Activated CD8-positive, alpha-beta T cell treated with anti-CD3 and anti-CD28 coated beads, Interleukin-2, amount 10 ng/mL, durations not matched to agents 7 days and 5 days (primary cell): Measurements from ENCODE around the gene GADD45G. TPM values are rescaled to one million over a fixed set of nuclear protein-coding genes. Genes with fewer than 3 reads are reported as not detected.
A peak's percentile ranks its signal among the peaks of the same experiment; 100 is the strongest.

ENCODE experiments used
- ATAC-seq: fragments of 150-1000 bp; cut with Tn5 transposase; one replicate; pipeline ENCODE4 v1.10.0; 2021; ENCODE audit warnings: moderate library complexity
- CTCF ChIA-PET: fragments of 350-600 bp; sonication (Branson Sonifier 250); formaldehyde crosslinking; loops from one replicate; lab custom pipeline; 2021; ENCODE audit warnings: antibody characterized with exemption; lab: Charles Lee
- POLR2A ChIA-PET: fragments of 350-600 bp; sonication (Branson Sonifier 250); formaldehyde crosslinking; loops from one replicate; lab custom pipeline; 2021; ENCODE audit warnings: antibody characterized with exemption; lab: Charles Lee
- DNase-seq: peaks from one replicate; pipeline ENCODE4 v3.0.0-alpha.2; 2020
- H3K27ac Mint-ChIP-seq: one replicate; pipeline ENCODE4 v1.8.0; 2021; ENCODE audit warnings: mild to moderate bottlenecking, mixed read lengths
- H3K27me3 Mint-ChIP-seq: one replicate; pipeline ENCODE4 v1.8.0; 2021; ENCODE audit warnings: low read depth, mixed read lengths
- H3K36me3 Mint-ChIP-seq: one replicate; pipeline ENCODE4 v1.8.0; 2021; ENCODE audit warnings: low read depth, mixed read lengths
- H3K4me1 Mint-ChIP-seq: one replicate; pipeline ENCODE4 v1.8.0; 2021; ENCODE audit warnings: low read depth, mixed read lengths
- H3K4me3 Mint-ChIP-seq: one replicate; pipeline ENCODE4 v1.8.0; 2021; ENCODE audit warnings: mild to moderate bottlenecking, mixed read lengths
- H3K9me3 Mint-ChIP-seq: one replicate; pipeline ENCODE4 v1.8.0; 2022; ENCODE audit warnings: mixed read lengths; ENCODE audit not compliant: insufficient read depth
- total RNA-seq, 2 experiments: library from RNA; stranded (reverse); gene quantifications; one replicate each; pipeline ENCODE4 v1.2.3, GENCODE V29; 2021

GADD45G gene
- total RNA-seq, 2 experiments from 2014 or later: 7.4 to 7.7 TPM

DNA sequence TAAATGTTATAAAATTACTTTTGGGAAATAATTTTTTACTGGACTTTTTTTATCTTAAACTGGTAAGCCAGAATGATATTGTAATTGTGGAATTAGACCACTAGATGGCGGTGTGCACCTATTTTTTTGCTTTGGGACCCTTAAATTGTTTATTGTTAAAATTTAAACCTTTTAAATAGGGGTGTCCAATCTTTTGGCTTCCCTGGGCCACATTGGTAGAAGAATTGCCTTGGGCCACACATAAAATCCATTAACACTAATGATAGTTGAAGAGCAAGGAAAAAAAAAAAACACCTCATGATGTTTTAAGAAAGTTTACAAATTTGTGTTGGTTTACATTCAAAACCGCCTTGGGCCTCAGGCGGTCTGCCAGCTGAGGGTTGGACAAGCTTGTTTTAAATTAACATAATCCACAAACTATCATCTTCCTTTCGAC lies 28.4 kb upstream of the GADD45G start:
- peaks cover 34% of the 10 kb centered on the region for H3K27me3 Mint-ChIP-seq

DNA sequence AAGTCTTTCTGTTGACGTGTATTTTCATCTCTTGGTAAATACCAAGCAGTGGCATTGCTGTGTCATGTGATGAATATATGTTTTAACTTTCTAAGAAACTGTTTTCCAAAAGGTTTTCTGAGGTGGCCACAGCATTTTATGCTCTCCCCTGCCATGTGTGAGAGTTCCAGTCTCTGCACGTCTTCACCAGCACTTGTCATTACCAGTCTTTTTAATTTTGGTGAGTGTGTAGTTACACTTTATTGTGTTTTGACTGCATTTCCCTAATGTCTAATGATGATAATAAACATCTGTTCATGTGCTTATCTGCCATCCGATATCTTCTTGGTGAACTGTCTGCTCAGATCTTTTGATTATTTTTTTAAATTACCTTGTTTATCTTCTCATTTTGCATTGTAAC lies 27.4 kb upstream of the GADD45G start:
- ChIA-PET POLR2A (no interaction called here), CTCF (interaction anchor here (1.0 to 3.7 kb wide), 5 partner anchors 15 to 515 kb away, joined by 4 to 38 read pairs (median 20); no protein-coding TSS in a partner anchor)
- H3K9me3 Mint-ChIP-seq: no peaks in the 10 kb centered on the region
- H3K27ac Mint-ChIP-seq: no peak overlapping the region
- H3K4me3 Mint-ChIP-seq: no peak overlapping the region
- H3K27me3 Mint-ChIP-seq: peaks cover 32% of the 10 kb centered on the region
- no peak for DNase-seq
- H3K36me3 Mint-ChIP-seq: no peaks in the 10 kb centered on the region
- no peak for ATAC-seq
- peaks cover 36% of the 10 kb centered on the region for H3K4me1 Mint-ChIP-seq

More for the DNA sequence above, 28.4 kb upstream of the GADD45G start:
- no peak overlapping the region for H3K4me3 Mint-ChIP-seq
- H3K27ac Mint-ChIP-seq: no peak overlapping the region
- ATAC-seq: no peak
- CTCF ChIA-PET: interaction anchor here (1.0 to 3.7 kb wide), 8 partner anchors 9 to 516 kb away, joined by 3 to 38 read pairs (median 6); no protein-coding TSS in a partner anchor
- POLR2A ChIA-PET: interaction anchor here (0.6 kb wide), 1 partner anchor 22 kb away, joined by 3 read pairs; no protein-coding TSS in a partner anchor
- no peaks in the 10 kb centered on the region for H3K9me3 Mint-ChIP-seq
- peak; percentile 54 for DNase-seq
- H3K4me1 Mint-ChIP-seq: peaks cover 36% of the 10 kb centered on the region
- no peaks in the 10 kb centered on the region for H3K36me3 Mint-ChIP-seq

DNA sequence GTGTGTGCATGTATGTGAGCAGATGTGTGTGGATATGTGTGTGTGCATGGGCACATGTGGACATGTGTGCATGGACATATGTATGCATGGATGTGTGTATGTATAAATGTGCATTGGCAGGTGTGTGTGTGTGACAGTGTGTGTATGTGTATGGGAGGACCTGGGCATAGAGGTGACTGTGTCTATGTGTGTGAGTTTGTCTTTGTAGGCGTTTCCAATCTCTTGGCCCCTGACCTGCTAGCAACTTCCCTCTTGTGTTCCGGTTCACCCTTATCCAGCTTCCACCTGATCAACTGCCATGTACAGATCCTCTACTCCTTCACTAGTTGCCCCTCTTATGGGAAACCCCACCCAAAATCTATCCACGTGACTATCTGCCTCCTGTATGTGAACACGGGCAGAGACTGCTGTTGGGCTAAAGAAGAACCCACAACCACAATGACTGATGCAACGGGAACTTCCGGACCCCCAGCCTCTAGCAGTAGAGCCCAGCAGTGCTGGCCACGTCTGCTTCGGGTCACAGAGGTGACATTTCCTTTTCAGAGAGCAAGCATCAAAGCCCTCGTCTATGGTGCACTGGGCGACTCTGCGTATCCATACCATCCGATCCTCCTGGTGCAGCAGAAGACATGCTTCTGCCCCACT lies 24.9 kb upstream of the GADD45G start:
- ATAC-seq: peak; percentile 91
- ChIA-PET CTCF (interaction anchor here (1.9 to 2.1 kb wide), 2 partner anchors 14 to 522 kb away, joined by 5 to 11 read pairs; no protein-coding TSS in a partner anchor), POLR2A (no interaction called here)
- Mint-ChIP-seq H3K36me3 (no peaks in the 10 kb centered on the region), H3K4me3 (no peak overlapping the region), H3K27ac (peak overlapping the region; percentile 65), H3K27me3 (peaks cover 45% of the 10 kb centered on the region), H3K9me3 (no peaks in the 10 kb centered on the region), H3K4me1 (peaks cover 26% of the 10 kb centered on the region)
- DNase-seq: peak; percentile 78

DNA sequence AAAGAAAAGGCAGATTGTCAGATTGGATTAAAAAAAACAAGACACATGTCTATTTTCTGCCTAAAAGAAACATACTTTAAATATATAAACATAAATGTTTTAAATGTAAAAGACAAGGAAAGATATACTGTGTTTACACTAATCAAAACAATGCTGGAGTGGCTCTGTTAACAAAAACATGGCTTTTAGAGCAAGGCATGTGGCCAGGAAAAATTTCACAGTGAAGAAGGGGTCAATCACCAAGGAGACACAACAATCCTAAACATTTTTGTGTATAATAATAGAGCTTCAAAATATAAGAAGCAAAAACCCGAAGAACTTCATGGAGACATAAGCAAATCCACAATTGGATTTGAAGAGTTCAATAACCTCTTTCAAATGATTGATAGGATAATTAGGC lies 18.5 kb upstream of the GADD45G start:
- ChIA-PET CTCF (interaction anchor here (1.5 kb wide), 1 partner anchor 16 kb away, joined by 6 read pairs; no protein-coding TSS in a partner anchor), POLR2A (no interaction called here)
- Mint-ChIP-seq H3K9me3 (no peaks in the 10 kb centered on the region), H3K27me3 (peaks cover 52% of the 10 kb centered on the region), H3K4me3 (no peak overlapping the region), H3K36me3 (no peaks in the 10 kb centered on the region), H3K27ac (no peak overlapping the region), H3K4me1 (no peaks in the 10 kb centered on the region)
- DNase-seq: no peak
- no peak for ATAC-seq

DNA sequence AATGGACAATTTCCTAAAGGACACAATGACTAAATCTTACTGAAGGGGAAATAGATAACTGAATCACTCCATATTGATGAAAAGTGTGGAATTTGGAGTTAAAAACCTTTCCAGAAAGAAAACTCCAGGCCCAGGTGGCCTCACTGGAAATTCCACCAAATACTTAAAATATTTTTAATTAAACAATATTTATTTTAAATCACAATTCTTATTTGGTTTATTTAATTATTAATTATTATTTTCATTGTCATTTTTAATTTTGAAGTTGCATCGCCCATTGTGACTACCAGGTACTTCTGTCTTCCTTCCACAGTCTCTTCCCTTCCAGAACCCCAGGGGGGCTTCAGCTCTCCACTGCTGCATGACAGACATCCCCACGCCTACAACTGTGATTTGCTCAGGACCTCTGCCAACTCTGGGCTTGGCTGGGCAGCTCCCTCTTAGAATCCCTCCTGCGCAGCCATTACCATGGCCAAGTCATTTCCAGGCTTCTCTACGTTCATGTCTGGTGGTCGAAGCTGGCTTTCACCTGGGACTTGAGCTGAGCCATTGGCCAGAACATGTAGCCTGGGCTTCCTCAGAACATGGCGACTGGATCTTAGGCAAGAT lies 16.4 kb upstream of the GADD45G start:
- Mint-ChIP-seq H3K27ac (no peak overlapping the region), H3K4me3 (no peak overlapping the region), H3K9me3 (no peaks in the 10 kb centered on the region), H3K36me3 (no peaks in the 10 kb centered on the region), H3K27me3 (peaks cover 47% of the 10 kb centered on the region), H3K4me1 (no peaks in the 10 kb centered on the region)
- DNase-seq (no peak), ATAC-seq (no peak)
- ChIA-PET POLR2A (no interaction called here), CTCF (interaction anchor here (2.1 to 3.6 kb wide), 2 partner anchors 10 to 14 kb away, joined by 7 to 11 read pairs; no protein-coding TSS in a partner anchor)

DNA sequence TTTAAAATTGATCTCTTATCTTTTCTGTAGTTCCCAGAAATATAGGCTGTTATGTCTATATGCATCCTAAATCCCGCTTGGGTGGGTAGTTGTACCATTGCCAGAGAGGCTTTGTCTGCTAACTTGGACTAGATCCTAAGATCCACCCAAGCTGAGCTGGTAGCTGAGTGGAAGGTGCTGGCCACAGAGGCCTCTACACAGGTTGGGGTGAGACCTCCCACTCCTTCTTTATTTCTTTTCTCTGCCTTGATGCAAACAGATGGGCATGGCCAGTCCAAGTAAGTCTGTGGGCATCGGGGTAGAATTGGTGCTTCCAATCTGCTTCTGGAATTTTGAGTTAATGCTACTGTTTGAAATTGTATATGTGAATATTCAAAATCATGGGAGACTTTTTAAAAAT lies 14.4 kb upstream of the GADD45G start:
- no peak for DNase-seq
- H3K36me3 Mint-ChIP-seq: no peaks in the 10 kb centered on the region
- POLR2A ChIA-PET: no interaction called here
- H3K27ac Mint-ChIP-seq: no peak overlapping the region
- no peaks in the 10 kb centered on the region for H3K9me3 Mint-ChIP-seq
- H3K27me3 Mint-ChIP-seq: peaks cover 36% of the 10 kb centered on the region
- H3K4me3 Mint-ChIP-seq: no peak overlapping the region
- peaks cover 2% of the 10 kb centered on the region for H3K4me1 Mint-ChIP-seq
- CTCF ChIA-PET: interaction anchor here (3.6 to 3.7 kb wide), 2 partner anchors 8 to 14 kb away, joined by 11 to 38 read pairs; no protein-coding TSS in a partner anchor
- ATAC-seq: no peak

DNA sequence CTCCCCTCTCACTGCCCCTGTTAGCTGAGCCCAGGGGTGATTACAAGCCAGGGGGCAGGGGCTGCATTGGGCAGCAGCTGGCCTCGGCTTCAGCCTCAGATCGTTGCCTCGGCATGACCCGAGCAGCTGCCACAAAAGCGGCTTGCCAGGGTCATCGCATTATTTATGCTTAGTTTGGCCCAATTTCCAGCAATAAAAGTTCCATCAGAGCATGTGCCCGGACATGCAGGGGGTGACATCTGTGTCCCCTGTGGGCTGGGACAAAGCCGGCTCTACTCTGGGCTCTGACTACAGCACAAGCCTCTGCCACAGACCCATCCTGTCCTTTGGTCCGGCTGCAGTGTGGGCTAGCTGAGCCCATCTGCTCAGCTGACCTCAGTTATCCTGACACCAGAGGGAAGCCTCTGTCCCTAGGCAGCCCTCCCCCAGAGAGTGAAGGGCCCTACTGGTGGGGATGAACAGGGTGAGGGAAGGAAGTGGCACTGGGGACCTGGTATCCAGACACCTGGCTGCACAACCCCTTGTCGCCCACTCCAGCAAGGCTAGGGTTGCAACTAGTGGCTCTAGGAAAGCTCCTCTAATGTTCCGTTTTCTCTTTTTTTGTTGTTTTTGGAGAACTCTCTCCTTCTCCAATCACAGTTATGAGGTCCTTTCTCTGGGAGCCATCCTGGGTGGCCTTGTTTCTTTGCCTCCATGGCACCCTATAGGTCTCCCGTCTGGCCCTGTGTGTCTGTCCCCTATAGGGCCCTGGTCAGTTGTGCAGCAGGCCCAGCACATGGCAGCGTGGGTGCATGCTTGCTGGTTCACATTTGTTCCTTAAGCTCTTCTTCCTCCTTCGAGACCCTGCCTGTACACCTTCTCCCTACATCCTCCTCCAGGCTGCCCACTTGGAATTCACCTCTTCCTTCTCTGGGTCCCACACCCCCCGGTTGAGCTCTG lies 13.3 kb upstream of the GADD45G start:
- no peak overlapping the region for H3K4me3 Mint-ChIP-seq
- peaks cover 30% of the 10 kb centered on the region for H3K27me3 Mint-ChIP-seq
- no peaks in the 10 kb centered on the region for H3K9me3 Mint-ChIP-seq
- DNase-seq (no peak), ATAC-seq (no peak)
- no peak overlapping the region for H3K27ac Mint-ChIP-seq
- H3K36me3 Mint-ChIP-seq: no peaks in the 10 kb centered on the region
- ChIA-PET POLR2A (no interaction called here), CTCF (interaction anchor here (1.1 to 3.8 kb wide), 4 partner anchors 11 to 514 kb away, joined by 3 to 39 read pairs (median 20); no protein-coding TSS in a partner anchor)
- H3K4me1 Mint-ChIP-seq: peaks cover 2% of the 10 kb centered on the region

DNA sequence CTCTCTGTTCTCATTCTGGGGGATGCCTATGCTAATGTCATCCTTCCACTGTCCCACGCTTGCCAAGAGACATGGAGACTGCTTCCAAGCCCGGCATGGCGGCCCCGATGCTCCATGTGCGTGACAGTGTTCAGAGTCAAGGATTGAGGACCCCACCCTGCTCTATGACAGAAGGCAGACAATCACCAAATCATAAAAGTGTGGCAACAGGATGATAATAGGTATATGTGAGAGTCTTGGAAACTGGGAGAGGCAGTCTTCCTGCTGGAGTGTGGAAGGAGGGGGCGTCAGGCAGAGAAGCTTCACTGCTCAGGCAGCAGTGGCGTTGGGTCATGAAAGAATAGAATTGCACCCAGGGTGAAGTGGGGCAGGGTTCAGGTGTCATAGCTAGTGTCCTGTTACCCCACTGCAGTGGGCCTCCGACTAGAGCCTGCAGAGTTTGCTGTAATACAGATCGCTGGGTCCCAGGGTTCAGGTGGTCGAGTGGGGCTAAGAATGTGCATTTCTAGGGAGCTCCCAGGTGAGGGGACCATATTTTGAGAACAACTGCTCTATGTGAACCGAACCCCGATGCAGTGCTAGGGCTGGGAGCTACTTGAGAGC lies 12.5 kb upstream of the GADD45G start:
- CTCF ChIA-PET: interaction anchor here (0.9 to 3.8 kb wide), 11 partner anchors 9 to 513 kb away, joined by 3 to 39 read pairs (median 11); no protein-coding TSS in a partner anchor
- no peak overlapping the region for H3K4me3 Mint-ChIP-seq
- H3K27ac Mint-ChIP-seq: no peak overlapping the region
- H3K27me3 Mint-ChIP-seq: peaks cover 30% of the 10 kb centered on the region
- no peaks in the 10 kb centered on the region for H3K9me3 Mint-ChIP-seq
- DNase-seq: no peak
- H3K36me3 Mint-ChIP-seq: no peaks in the 10 kb centered on the region
- peaks cover 2% of the 10 kb centered on the region for H3K4me1 Mint-ChIP-seq
- ATAC-seq: no peak
- POLR2A ChIA-PET: no interaction called here

DNA sequence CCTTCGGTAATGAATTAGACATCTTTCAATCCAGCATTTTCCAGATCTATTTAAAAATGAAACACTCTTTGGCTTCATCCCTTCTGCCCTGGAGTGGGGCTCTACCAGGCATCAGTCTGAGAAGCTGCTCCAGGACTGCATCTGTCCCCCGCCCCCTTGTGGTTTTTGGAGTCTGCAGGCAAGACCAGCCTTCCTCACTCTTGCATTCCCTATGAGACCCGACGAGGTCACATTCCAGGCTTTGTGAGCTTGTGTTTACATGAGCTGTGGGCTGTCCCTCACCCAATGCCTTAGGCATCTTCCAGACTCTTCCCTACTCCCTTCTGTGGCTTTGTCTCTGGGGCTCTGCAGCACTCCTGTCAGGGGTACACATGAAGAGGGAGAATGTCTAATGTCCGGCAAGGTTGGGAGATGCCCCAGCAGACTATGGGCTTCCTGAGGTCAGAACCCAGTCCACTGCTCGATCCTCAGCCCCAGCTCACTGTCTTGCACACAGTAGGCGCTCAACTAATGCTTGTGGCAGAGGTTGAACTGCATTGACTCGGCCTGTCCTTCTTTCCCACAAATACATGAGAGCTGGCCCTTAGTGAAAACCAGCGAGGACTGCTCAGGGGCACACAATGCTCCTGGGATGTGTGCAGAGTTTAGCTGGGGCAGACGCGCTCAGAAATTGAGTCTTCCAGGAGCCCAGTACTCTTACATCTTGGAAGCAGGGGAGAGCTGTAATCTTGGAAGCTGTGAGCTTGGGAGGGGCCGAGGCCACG lies 11.7 kb upstream of the GADD45G start:
- Mint-ChIP-seq H3K4me3 (no peak overlapping the region), H3K36me3 (no peaks in the 10 kb centered on the region), H3K4me1 (peaks cover 2% of the 10 kb centered on the region), H3K27me3 (peaks cover 29% of the 10 kb centered on the region), H3K9me3 (no peaks in the 10 kb centered on the region), H3K27ac (no peak overlapping the region)
- CTCF ChIA-PET: interaction anchor here (0.7 to 3.8 kb wide), 32 partner anchors 8 to 543 kb away, joined by 3 to 39 read pairs (median 5); no protein-coding TSS in a partner anchor
- POLR2A ChIA-PET: no interaction called here
- DNase-seq: no peak
- no peak for ATAC-seq

DNA sequence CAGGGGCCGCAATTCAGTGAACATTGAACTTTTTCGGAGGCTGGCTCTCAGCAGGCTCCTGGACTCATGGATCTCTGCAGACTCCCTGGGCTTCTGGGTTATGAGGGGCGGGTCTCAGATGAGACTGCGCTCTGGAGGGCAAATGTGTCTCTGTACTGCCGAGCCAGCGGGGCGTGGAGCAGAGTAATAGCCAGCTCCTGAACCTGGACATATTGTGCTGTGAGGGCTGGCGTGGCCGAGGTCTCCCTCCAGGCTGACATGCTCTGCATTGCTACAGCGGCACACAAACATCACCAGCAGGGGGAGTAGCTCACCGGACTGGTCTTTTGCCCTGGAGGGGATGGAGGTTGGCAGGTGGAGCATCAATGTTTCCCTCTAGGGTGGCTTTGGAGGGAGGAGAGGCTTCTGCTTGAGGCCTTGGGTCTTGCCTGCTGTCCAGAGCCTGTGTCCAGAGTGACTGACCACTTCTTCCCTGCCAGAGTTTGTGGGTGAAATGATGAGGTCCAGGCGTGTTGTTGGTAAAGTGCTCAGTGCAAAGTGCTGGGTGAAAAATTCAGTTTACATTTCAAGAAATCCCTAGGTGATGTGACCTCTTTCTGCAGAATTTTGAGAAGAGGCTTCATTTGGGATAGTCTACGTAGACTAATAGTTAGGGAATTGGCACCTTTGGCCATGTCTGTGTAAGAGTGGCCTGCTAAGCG lies 10.9 kb upstream of the GADD45G start:
- peaks cover 30% of the 10 kb centered on the region for H3K27me3 Mint-ChIP-seq
- H3K4me3 Mint-ChIP-seq: no peak overlapping the region
- peaks cover 2% of the 10 kb centered on the region for H3K4me1 Mint-ChIP-seq
- CTCF ChIA-PET: interaction anchor here (0.6 to 3.8 kb wide), 31 partner anchors 8 to 542 kb away, joined by 3 to 39 read pairs (median 5); no protein-coding TSS in a partner anchor
- no peak overlapping the region for H3K27ac Mint-ChIP-seq
- POLR2A ChIA-PET: no interaction called here
- no peaks in the 10 kb centered on the region for H3K9me3 Mint-ChIP-seq
- ATAC-seq: peak; percentile 83
- no peaks in the 10 kb centered on the region for H3K36me3 Mint-ChIP-seq
- peak; percentile 80 for DNase-seq
